SK-N-SH (cell line): ENCODE measurements around the gene PFKFB3. TPM values are rescaled to one million over a fixed set of nuclear protein-coding genes. Genes with fewer than 3 reads are reported as not detected.

ENCODE experiments used
- CTCF ChIA-PET: fragments of 300-600, 350-600 bp; formaldehyde crosslinking; extraction: SDS; loops from one replicate; lab custom pipeline; 2021; lab: Yijun Ruan, JAX
- POLR2A ChIA-PET: fragments of 350-600 bp; sonication (Branson Sonifier 250); formaldehyde crosslinking; extraction: SDS; loops from one replicate; lab custom pipeline; 2020; ENCODE audit warnings: antibody characterized with exemption, inconsistent platforms; lab: Yijun Ruan, JAX
- DNase-seq: peaks from one replicate; pipeline ENCODE4 v3.0.0; 2012
- H2AFZ ChIP-seq: fragments of 200-600 bp; sonication (generic); 2 replicates; pipeline ENCODE4 v1.8.1; 2016; ENCODE audit warnings: antibody characterized with exemption, mild to moderate bottlenecking, low read depth
- H3F3A ChIP-seq: fragments of 200-600 bp; sonication (generic); replicated peaks from 2 replicates; pipeline ENCODE3; 2016; ENCODE audit warnings: antibody characterized with exemption, mild to moderate bottlenecking; ENCODE audit not compliant: insufficient read depth
- H3K27ac ChIP-seq, 2 experiments: fragments of 200-500 bp in 1 of 2; fragments of 200-600 bp in 1 of 2; sonication (Bioruptor generic) in 1 of 2; sonication (generic), shearing (Covaris generic) in 1 of 2; 2 replicates each; pipeline versions ENCODE4 v1.5.1 to v1.6.1; 2014 to 2016; ENCODE audit warnings: low read depth in 2 of 2, inconsistent platforms in 1 of 2, low read length in 1 of 2, mild to moderate bottlenecking in 1 of 2, mixed read lengths in 1 of 2
- H3K27me3 ChIP-seq: fragments of 200-600 bp; sonication (generic), shearing (Covaris generic); 2 replicates; pipeline ENCODE4 v1.6.1; 2016; ENCODE audit warnings: mixed run types; ENCODE audit not compliant: insufficient read depth
- H3K36me3 ChIP-seq, 2 experiments: fragments of 200-500 bp in 1 of 2; fragments of 200-600 bp in 1 of 2; sonication (Bioruptor generic) in 1 of 2; sonication (generic) in 1 of 2; replicated peaks in 1 of 2; 2 replicates each; pipeline versions ENCODE3 to v1.5.1; 2014 to 2016; ENCODE audit warnings: low read length in 1 of 2, mild to moderate bottlenecking in 1 of 2; ENCODE audit not compliant: insufficient read depth in 2 of 2, control insufficient read depth in 1 of 2
- H3K4me1 ChIP-seq, 2 experiments: fragments of 200-500 bp in 1 of 2; fragments of 200-600 bp in 1 of 2; sonication (Bioruptor generic) in 1 of 2; sonication (generic), shearing (Covaris generic) in 1 of 2; 2 replicates each; pipeline versions ENCODE4 v1.5.1 to v1.6.1; 2014 to 2016; ENCODE audit warnings: low read depth in 1 of 2, low read length in 1 of 2, mixed run types in 1 of 2; ENCODE audit not compliant: insufficient read depth in 2 of 2, control insufficient read depth in 1 of 2
- H3K4me2 ChIP-seq: fragments of 200-600 bp; sonication (generic), shearing (Covaris generic); 2 replicates; pipeline ENCODE4 v1.6.1; 2017; ENCODE audit warnings: mixed run types
- H3K4me3 ChIP-seq, 2 experiments: fragments of 200-500 bp in 1 of 2; fragments of 200-600 bp in 1 of 2; sonication (Bioruptor generic) in 1 of 2; sonication (generic), shearing (Covaris generic) in 1 of 2; 2 replicates each; pipeline versions ENCODE4 v1.5.1 to v1.8.1; 2014 to 2016; ENCODE audit warnings: low read depth in 2 of 2, inconsistent platforms in 1 of 2, low read length in 1 of 2, mild to moderate bottlenecking in 1 of 2, mixed read lengths in 1 of 2, moderate library complexity in 1 of 2
- H3K79me2 ChIP-seq: fragments of 200-600 bp; sonication (generic); 2 replicates; pipeline ENCODE4 v1.8.1; 2017; ENCODE audit warnings: mild to moderate bottlenecking; ENCODE audit not compliant: insufficient read depth
- H3K9ac ChIP-seq: fragments of 200-600 bp; sonication (generic); 2 replicates; pipeline ENCODE4 v1.6.1; 2017; ENCODE audit warnings: mixed run types
- H3K9me2 ChIP-seq: fragments of 200-600 bp; sonication (generic); 2 replicates; pipeline ENCODE4 v1.6.1; 2017; ENCODE audit warnings: mixed run types
- H3K9me3 ChIP-seq: fragments of 200-600 bp; sonication (generic); 2 replicates; pipeline ENCODE4 v1.6.1; 2017; ENCODE audit warnings: mixed run types, mild to moderate bottlenecking, moderate library complexity
- H4K20me1 ChIP-seq: fragments of 200-600 bp; sonication (generic); 2 replicates; pipeline ENCODE4 v1.6.1; 2017; ENCODE audit warnings: mild to moderate bottlenecking, mixed run types; ENCODE audit not compliant: insufficient read depth
- CHD2 ChIP-seq: fragments of 150-350 bp; IDR thresholded peaks from 2 replicates; pipeline ENCODE4 v1.6.1; 2018; ENCODE audit warnings: low read length; ENCODE audit not compliant: partially characterized antibody
- CTCF ChIP-seq: fragments of 200-600 bp; sonication (generic); IDR thresholded peaks from 2 replicates; pipeline ENCODE4 v1.6.1; 2017; ENCODE audit warnings: antibody characterized with exemption, mild to moderate bottlenecking, moderate library complexity
- FOXM1 ChIP-seq: IDR thresholded peaks from 2 replicates; pipeline ENCODE4 v1.4.0; 2012; ENCODE audit warnings: low read depth, mild to moderate bottlenecking
- GABPA ChIP-seq: IDR thresholded peaks from 2 replicates; pipeline ENCODE4 v1.4.0; 2012; ENCODE audit warnings: low read depth, mild to moderate bottlenecking
- GATA2 ChIP-seq: sonication (generic); formaldehyde crosslinking; IDR thresholded peaks from 2 replicates; pipeline ENCODE4 v1.5.0; 2020; ENCODE audit warnings: mild to moderate bottlenecking, missing genetic modification reagents
- IRF3 ChIP-seq: fragments of 150-350 bp; IDR thresholded peaks from 2 replicates; pipeline ENCODE4 v1.6.1; 2016; ENCODE audit warnings: mild to moderate bottlenecking, low read depth, low read length
- MAX ChIP-seq: IDR thresholded peaks from 2 replicates; pipeline ENCODE4 v1.4.0; 2012; ENCODE audit warnings: low read depth
- MEF2A ChIP-seq: IDR thresholded peaks from 2 replicates; pipeline ENCODE4 v1.4.0; 2012; ENCODE audit warnings: low read depth, borderline replicate concordance
- MXI1 ChIP-seq: IDR thresholded peaks from 2 replicates; pipeline ENCODE4 v1.6.1; 2012; ENCODE audit warnings: mild to moderate bottlenecking, low read depth, low read length, improper control_type of control experiment
- NFIC ChIP-seq: IDR thresholded peaks from 2 replicates; pipeline ENCODE4 v1.4.0; 2012; ENCODE audit warnings: borderline replicate concordance
- NRF1 ChIP-seq: IDR thresholded peaks from 2 replicates; pipeline ENCODE4 v1.6.1; 2012; ENCODE audit warnings: low read depth, mild to moderate bottlenecking, low read length
- POLR2AphosphoS5 ChIP-seq: IDR thresholded peaks from 2 replicates; pipeline ENCODE4 v1.6.1; 2012; ENCODE audit warnings: low read depth, low read length
- RCOR1 ChIP-seq: fragments of 150-350 bp; IDR thresholded peaks from 2 replicates; pipeline ENCODE4 v1.6.1; 2017; ENCODE audit warnings: antibody characterized with exemption, low read length
- REST ChIP-seq: IDR thresholded peaks from 2 replicates; pipeline ENCODE4 v1.6.1; 2012; ENCODE audit warnings: mild to moderate bottlenecking, low read depth, low read length, moderate library complexity
- RFX5 ChIP-seq: IDR thresholded peaks from 2 replicates; pipeline ENCODE4 v1.6.1; 2012; ENCODE audit warnings: mild to moderate bottlenecking, improper control_type of control experiment, low read length
- RXRA ChIP-seq: IDR thresholded peaks from 2 replicates; pipeline ENCODE4 v1.4.0; 2012; ENCODE audit warnings: low read depth, mild to moderate bottlenecking, borderline replicate concordance
- SIN3A ChIP-seq: IDR thresholded peaks from 2 replicates; pipeline ENCODE4 v1.6.1; 2012; ENCODE audit warnings: low read depth, mild to moderate bottlenecking, low read length, moderate library complexity, borderline replicate concordance
- SMC3 ChIP-seq: IDR thresholded peaks from 2 replicates; pipeline ENCODE4 v1.6.1; 2012; ENCODE audit warnings: low read depth, low read length, improper control_type of control experiment
- TCF12 ChIP-seq: IDR thresholded peaks from 2 replicates; pipeline ENCODE4 v1.4.0; 2012
- USF1 ChIP-seq: IDR thresholded peaks from 2 replicates; pipeline ENCODE4 v1.4.0; 2012; ENCODE audit warnings: low read depth, borderline replicate concordance
- USF2 ChIP-seq: fragments of 150-350 bp; IDR thresholded peaks from 2 replicates; pipeline ENCODE4 v1.6.1; 2017; ENCODE audit warnings: antibody characterized with exemption, low read length, low read depth, borderline replicate concordance
- YY1 ChIP-seq: IDR thresholded peaks from 2 replicates; pipeline ENCODE4 v1.4.0; 2012; ENCODE audit warnings: low read depth, mild to moderate bottlenecking
- WGBS: methylation state at CpG from one replicate; pipeline ENCODE4 v1.1.6; 2017; ENCODE audit warnings: low lambda C conversion rate; 5-methylcytosine and 5-hydroxymethylcytosine counted together
- polyA plus RNA-seq, 3 experiments: library from polyadenylated mRNA; depleted of rRNA; stranded (reverse); fragments of >200 nt; gene quantifications; 2 replicates each; pipeline ENCODE4 v1.2.3, GENCODE V29; 2012

Gene PFKFB3
- polyA plus RNA-seq (2012; rRNA removed) = 33.0 and 59.7 TPM in 2 replicates
- polyA plus RNA-seq (2012; cell fraction: cytosol; rRNA removed) = 22.0 and 28.4 TPM in 2 replicates
- 122 and 146 TPM in 2 replicates for polyA plus RNA-seq (2012; cell fraction: nucleus; rRNA removed)

GRCh38 chr10:6202684-6203330, at the start of gene PFKFB3:
PFKFB3 (plus strand) TSS chr10:6202932; CDS start chr10:6203261, 329 bp downstream.
- no peaks in the 10 kb centered on the region for H3F3A ChIP-seq
- H3K27me3 ChIP-seq = no peaks in the 10 kb centered on the region
- peak; percentile 98 for DNase-seq
- peaks cover 0 to 5% of the 10 kb centered on the region in 2 experiments for H3K36me3 ChIP-seq
- H3K9ac ChIP-seq = peak within 1 kb of the TSS; percentile 98
- H2AFZ ChIP-seq = peak within 1 kb of the TSS; percentile 65
- ChIA-PET CTCF (interaction anchor here (0.7 to 5.3 kb wide), 45 partner anchors 8 to 243 kb away, joined by 3 to 159 read pairs (median 4); no protein-coding TSS in a partner anchor), POLR2A (interaction anchor here (0.6 to 3.1 kb wide), 9 partner anchors 9 to 703 kb away, joined by 3 to 29 read pairs (median 5); partner anchors contain the start of gene CALML5)
- peak within 1 kb of the TSS; percentile 64 to 95 for H3K27ac ChIP-seq
- H4K20me1 ChIP-seq = peaks cover 32% of the 10 kb centered on the region
- H3K4me1 ChIP-seq = peaks cover 9 to 16% of the 10 kb centered on the region in 2 experiments; a peak in 3 of 4 replicates
- H3K4me3 ChIP-seq = peak within 1 kb of the TSS; percentile 74 to 79
- peaks cover 47% of the 10 kb centered on the region for H3K79me2 ChIP-seq
- 0% methylated on average over 14 of the region's 75 CpGs for WGBS
- H3K9me2 ChIP-seq = no peaks in the 10 kb centered on the region
- no peaks in the 10 kb centered on the region for H3K9me3 ChIP-seq
- H3K4me2 ChIP-seq = peak within 1 kb of the TSS; percentile 96
- TF ChIP-seq SIN3A (peak; percentile 95; the same call in 1 of the 2 replicates), SMC3 (peak; percentile 90), REST (peak; percentile 43; the same call in 1 of the 2 replicates), USF1 (peak; percentile 28; the same call in 1 of the 2 replicates), MAX (peak; percentile 96), USF2 (no peak), CHD2 (peak; percentile 83), MEF2A (no peak), RFX5 (no peak), NRF1 (no peak; the same call in 1 of the 2 replicates), RXRA (no peak), FOXM1 (no peak), YY1 (no peak), NFIC (peak; percentile 55; the same call in 1 of the 2 replicates), TCF12 (peak; percentile 40; the same call in 1 of the 2 replicates), POLR2AphosphoS5 (peak; percentile 99), CTCF (peak; percentile 85), MXI1 (peak; percentile 90), GABPA (no peak), RCOR1 (peak; percentile 46; the same call in 1 of the 2 replicates), IRF3 (no peak), GATA2 (CRISPR knock-in tag) (no peak)
